ENCODE results near the gene KRTAP3-3.

The KRTAP3-3 gene

DNA sequence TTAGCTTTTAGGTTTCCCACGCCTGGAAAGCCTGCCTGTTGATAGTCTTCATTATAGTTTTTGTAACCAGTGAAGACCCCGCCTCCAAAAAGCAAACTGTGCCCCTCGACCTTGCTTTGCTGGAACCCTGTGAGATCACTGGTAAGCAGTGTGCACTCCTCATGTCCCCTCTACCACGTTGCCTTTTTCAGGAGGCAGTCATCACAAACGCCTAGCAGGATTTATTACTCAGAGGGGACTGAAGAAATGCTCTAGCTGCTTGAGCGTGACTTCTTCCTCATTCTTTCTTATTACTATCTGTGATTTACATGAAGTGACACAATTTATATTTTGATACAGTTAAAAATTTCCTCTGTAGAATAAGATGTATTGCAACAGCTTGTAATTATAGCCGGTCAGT is 21.5 kb upstream of the KRTAP3-3 start:
- TF ChIP-seq, protein P1, sequence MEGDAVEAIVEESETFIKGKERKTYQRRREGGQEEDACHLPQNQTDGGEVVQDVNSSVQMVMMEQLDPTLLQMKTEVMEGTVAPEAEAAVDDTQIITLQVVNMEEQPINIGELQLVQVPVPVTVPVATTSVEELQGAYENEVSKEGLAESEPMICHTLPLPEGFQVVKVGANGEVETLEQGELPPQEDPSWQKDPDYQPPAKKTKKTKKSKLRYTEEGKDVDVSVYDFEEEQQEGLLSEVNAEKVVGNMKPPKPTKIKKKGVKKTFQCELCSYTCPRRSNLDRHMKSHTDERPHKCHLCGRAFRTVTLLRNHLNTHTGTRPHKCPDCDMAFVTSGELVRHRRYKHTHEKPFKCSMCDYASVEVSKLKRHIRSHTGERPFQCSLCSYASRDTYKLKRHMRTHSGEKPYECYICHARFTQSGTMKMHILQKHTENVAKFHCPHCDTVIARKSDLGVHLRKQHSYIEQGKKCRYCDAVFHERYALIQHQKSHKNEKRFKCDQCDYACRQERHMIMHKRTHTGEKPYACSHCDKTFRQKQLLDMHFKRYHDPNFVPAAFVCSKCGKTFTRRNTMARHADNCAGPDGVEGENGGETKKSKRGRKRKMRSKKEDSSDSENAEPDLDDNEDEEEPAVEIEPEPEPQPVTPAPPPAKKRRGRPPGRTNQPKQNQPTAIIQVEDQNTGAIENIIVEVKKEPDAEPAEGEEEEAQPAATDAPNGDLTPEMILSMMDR (conservative IDR thresholded peaks at IDR 0.05; ENCODE audit: low read length): no peak
- no peak for TF ChIP-seq EZH2phosphoT487 (IDR thresholded peaks at IDR 0.05; ENCODE audit: borderline replicate concordance)
- H3K9me2 ChIP-seq (replicated peaks; ENCODE audit: low read depth, low read length): no peaks in the 10 kb centered on the region
- H3F3A ChIP-seq (ENCODE audit: low read depth): no peaks in the 10 kb centered on the region
- no peaks in the 10 kb centered on the region for H3K27me3 ChIP-seq (ENCODE audit: insufficient read depth, low read length, poor library complexity, severe bottlenecking)
- no peaks in the 10 kb centered on the region for H3K9me3 ChIP-seq (ENCODE audit: insufficient read depth, low read depth, low read length)
- H3K4me1 ChIP-seq (ENCODE audit: insufficient read depth, low read length, poor library complexity, severe bottlenecking): no peaks in the 10 kb centered on the region
- H2AFZ ChIP-seq (ENCODE audit: low read length): no peak overlapping the region
- no peak overlapping the region for H3K9ac ChIP-seq (ENCODE audit: low read depth, low read length, poor library complexity, severe bottlenecking)
- no peak overlapping the region for H3K4me2 ChIP-seq (ENCODE audit: low read depth, low read length, poor library complexity, severe bottlenecking)
- H4K20me1 ChIP-seq (ENCODE audit: insufficient read depth, low read length, poor library complexity, severe bottlenecking): no peaks in the 10 kb centered on the region
- H3K4me3 ChIP-seq (ENCODE audit: low read length, poor library complexity, severe bottlenecking): no peak overlapping the region
- no peaks in the 10 kb centered on the region for H3K36me3 ChIP-seq (ENCODE audit: insufficient read depth, low read length)
- H3K79me2 ChIP-seq (ENCODE audit: insufficient read depth, low read length): no peaks in the 10 kb centered on the region

DNA sequence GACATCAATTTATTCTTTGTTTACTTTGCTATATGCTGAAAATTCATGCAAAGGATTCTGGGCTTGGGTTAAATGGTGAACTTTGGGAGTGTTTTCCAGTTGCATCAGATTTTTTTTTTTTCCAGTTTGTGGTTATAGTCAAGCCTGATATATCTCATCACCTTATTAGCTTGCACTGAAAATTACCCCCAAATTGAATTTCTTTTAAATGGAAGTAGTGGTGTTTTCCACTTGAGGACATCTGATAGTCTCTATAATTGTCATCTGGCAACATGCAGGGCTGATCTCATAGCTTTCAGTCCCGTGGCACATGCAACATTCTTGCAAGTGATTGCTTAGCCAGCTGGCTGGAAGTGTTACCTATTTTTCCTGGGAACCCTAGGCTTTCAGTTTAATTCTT is 19.6 kb upstream of the KRTAP3-3 start:
- H3K9me3 ChIP-seq (ENCODE audit: insufficient read depth, low read depth, low read length): no peaks in the 10 kb centered on the region
- no peak overlapping the region for H3K4me2 ChIP-seq (ENCODE audit: low read depth, low read length, poor library complexity, severe bottlenecking)
- H3K9me2 ChIP-seq (replicated peaks; ENCODE audit: low read depth, low read length): no peaks in the 10 kb centered on the region
- no peak overlapping the region for H3K9ac ChIP-seq (ENCODE audit: low read depth, low read length, poor library complexity, severe bottlenecking)
- no peaks in the 10 kb centered on the region for H3K36me3 ChIP-seq (ENCODE audit: insufficient read depth, low read length)
- H3K79me2 ChIP-seq (ENCODE audit: insufficient read depth, low read length): no peaks in the 10 kb centered on the region
- no peak overlapping the region for H3K4me3 ChIP-seq (ENCODE audit: low read length, poor library complexity, severe bottlenecking)
- H3K27me3 ChIP-seq (ENCODE audit: insufficient read depth, low read length, poor library complexity, severe bottlenecking): no peaks in the 10 kb centered on the region
- H3F3A ChIP-seq (ENCODE audit: low read depth): no peaks in the 10 kb centered on the region
- TF ChIP-seq EZH2phosphoT487 (IDR thresholded peaks at IDR 0.05; ENCODE audit: borderline replicate concordance): no peak
- TF ChIP-seq, protein P1 (conservative IDR thresholded peaks at IDR 0.05; ENCODE audit: low read length): no peak
- no peaks in the 10 kb centered on the region for H3K4me1 ChIP-seq (ENCODE audit: insufficient read depth, low read length, poor library complexity, severe bottlenecking)
- no peak overlapping the region for H2AFZ ChIP-seq (ENCODE audit: low read length)
- H4K20me1 ChIP-seq (ENCODE audit: insufficient read depth, low read length, poor library complexity, severe bottlenecking): no peaks in the 10 kb centered on the region

DNA sequence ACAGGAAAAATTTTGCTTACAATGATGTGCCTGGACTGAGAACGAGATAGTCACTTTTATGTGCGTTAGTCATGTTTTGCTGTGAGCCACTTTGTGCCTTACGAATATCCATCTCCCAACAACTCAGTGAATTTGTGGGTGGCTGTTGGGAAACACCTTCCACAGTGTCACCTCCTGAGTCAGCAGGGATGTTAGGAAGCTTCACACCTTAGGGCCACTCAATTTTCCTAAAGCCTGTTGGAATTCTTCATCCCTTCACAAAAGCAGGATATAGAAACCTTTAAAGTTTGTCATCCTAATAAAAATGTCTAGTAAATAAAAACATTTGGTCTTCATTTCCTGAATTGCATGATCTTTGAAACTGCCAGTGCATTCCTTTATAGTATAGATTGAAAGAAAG is 19.2 kb upstream of the KRTAP3-3 start:
- Histone ChIP-seq H3K4me3 (ENCODE audit: low read length, poor library complexity, severe bottlenecking) (no peak overlapping the region), H4K20me1 (ENCODE audit: insufficient read depth, low read length, poor library complexity, severe bottlenecking) (no peaks in the 10 kb centered on the region), H3K9me2 (replicated peaks; ENCODE audit: low read depth, low read length) (no peaks in the 10 kb centered on the region), H3K9ac (ENCODE audit: low read depth, low read length, poor library complexity, severe bottlenecking) (no peak overlapping the region), H3K4me2 (ENCODE audit: low read depth, low read length, poor library complexity, severe bottlenecking) (no peak overlapping the region), H3K4me1 (ENCODE audit: insufficient read depth, low read length, poor library complexity, severe bottlenecking) (no peaks in the 10 kb centered on the region), H3K9me3 (ENCODE audit: insufficient read depth, low read depth, low read length) (no peaks in the 10 kb centered on the region), H3K36me3 (ENCODE audit: insufficient read depth, low read length) (no peaks in the 10 kb centered on the region), H3K79me2 (ENCODE audit: insufficient read depth, low read length) (no peaks in the 10 kb centered on the region), H2AFZ (ENCODE audit: low read length) (no peak overlapping the region), H3F3A (ENCODE audit: low read depth) (no peaks in the 10 kb centered on the region), H3K27me3 (ENCODE audit: insufficient read depth, low read length, poor library complexity, severe bottlenecking) (no peaks in the 10 kb centered on the region)
- TF ChIP-seq EZH2phosphoT487 (IDR thresholded peaks at IDR 0.05; ENCODE audit: borderline replicate concordance): no peak
- TF ChIP-seq, protein P1 (conservative IDR thresholded peaks at IDR 0.05; ENCODE audit: low read length): no peak

Data from Loucy (cell line).